GM21737 (cell line): Measurements from ENCODE around the gene NIT1.
A peak's percentile ranks its signal among the peaks of the same experiment; 100 is the strongest.
"Not testable (repeated sequence)": the region's sequence is repeated elsewhere in the genome, so short reads cannot be mapped to it uniquely, and the experiment has no call there.

Experiments used
- ATAC-seq: cut with Tn5 transposase; IDR thresholded peaks from one replicate; pipeline ENCODE4 v1.9.1; 2021; ENCODE audit warnings: mild to moderate bottlenecking, moderate library complexity; ENCODE audit not compliant: unreplicated experiment

NIT1 gene

DNA sequence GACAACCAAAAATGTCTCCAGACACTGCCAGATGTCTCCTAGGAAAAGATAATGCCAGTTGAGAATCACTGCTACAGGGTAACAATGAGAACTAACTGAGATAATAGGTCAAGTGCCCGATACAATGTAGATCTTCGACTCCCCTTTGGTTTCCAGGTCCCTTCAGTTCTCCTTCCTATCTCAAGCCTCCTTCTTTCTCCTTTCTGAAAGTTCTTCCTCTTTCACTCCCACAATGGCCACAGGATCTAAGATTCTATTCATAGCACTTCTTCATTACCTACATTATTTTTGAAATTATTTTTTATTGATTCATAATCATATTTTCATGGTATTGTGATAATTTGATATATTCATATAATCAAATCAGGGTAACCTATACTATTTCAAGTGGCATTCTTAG, 6.4 kb upstream of the NIT1 start:
- ATAC-seq = no peak

- no peak for ATAC-seq
These were observed 4.0 kb upstream of the NIT1 start for GRCh38 chr1:161113915-161114314.

DNA sequence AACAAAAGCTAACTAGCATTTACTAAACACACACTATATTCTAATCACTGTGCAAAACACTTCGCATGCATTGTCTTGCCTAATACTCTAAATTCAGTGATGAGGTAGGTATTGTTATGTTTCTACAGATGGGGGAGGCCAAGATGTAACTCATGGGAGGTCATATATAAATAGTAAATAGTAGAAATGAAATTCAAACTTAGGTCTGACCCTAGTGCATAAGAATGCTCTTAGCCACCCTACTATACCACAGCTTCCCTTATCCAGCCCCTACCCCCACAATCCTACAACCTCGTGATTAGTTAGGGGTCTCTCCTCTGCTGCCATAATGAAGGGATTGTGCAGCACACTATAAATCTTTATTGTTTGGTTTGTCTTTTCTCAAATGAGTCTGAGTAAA, 3.3 kb upstream of the NIT1 start:
- ATAC-seq = no peak

DNA sequence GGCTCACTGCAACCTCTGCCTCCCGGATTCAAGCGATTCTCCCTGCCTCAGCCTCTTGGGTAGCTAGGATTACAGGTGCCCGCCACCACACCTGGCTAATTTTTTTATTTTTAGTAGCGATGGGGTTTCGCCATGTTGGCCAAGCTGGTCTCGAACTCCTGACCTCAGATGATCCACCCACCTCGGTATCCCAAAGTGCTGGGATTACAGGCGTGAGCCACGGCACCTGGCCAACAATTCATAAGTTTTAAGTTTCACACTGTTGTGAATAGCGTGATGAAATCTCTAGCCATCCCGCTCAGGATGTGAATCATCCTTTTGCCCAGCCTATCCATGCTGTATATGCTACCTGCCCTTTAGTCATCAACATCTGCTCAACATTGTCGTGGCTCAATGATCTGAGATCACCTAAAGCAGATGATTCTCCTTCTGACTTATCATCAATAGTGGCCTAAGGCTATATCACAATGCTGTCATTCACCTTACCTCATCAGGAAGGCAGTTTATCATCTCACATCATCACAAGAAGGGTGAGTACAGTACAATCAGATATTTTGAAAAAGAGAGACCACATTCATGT, 2.7 kb upstream of the NIT1 start:
- no peak for ATAC-seq

DNA sequence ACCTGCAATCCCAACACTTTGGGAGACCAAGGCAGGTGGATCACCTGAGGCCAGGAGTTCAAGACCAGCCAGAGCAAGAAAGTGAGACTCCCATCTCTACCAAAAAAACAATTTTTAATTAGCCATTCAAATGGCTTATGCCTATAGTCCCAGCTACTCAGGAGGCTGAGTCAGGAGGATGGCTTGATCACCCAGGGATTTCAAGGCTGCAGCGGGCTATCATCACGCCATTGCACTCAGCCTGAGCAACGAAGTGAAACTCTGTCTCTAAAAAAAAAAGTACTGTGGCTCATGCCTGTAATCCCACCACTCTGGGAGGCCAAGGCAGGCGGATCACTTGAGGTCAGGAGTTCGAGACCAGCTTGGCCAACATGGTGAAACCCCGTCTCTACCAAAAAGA, 1.9 kb upstream of the NIT1 start:
- ATAC-seq = not testable (repeated sequence)

DNA sequence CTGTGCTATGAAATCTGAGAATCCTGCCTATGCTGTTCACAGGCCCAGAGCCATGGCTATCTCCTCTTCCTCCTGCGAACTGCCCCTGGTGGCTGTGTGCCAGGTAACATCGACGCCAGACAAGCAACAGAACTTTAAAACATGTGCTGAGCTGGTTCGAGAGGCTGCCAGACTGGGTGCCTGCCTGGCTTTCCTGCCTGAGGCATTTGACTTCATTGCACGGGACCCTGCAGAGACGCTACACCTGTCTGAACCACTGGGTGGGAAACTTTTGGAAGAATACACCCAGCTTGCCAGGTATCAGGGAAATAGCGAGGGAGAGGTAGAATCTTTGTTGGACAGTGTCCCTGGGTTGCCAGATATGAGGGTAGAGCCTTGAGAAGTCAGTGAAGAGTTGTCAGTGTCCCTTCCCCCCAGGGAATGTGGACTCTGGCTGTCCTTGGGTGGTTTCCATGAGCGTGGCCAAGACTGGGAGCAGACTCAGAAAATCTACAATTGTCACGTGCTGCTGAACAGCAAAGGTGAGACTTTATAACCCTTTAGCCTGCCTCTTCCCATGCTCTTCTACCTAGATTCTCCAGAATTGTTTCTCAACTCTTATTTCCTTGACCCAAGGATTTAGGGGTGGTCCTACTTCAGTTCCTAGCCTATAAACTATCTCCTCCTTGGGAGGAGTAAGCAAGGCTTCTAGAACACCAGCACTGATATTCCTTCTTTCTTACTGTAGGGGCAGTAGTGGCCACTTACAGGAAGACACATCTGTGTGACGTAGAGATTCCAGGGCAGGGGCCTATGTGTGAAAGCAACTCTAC, 1.4 kb downstream of the NIT1 start:
- peak; percentile 37 for ATAC-seq

GRCh38 chr1:161121042-161121650, 3.2 kb downstream of the NIT1 start:
- no peak for ATAC-seq

GRCh38 chr1:161121834-161122233, 3.9 kb downstream of the NIT1 start:
- ATAC-seq = no peak

GRCh38 chr1:161122967-161123366, 5.1 kb downstream of the NIT1 start:
- no peak for ATAC-seq

GRCh38 chr1:161127649-161128048, 9.7 kb downstream of the NIT1 start:
- no peak for ATAC-seq

DNA sequence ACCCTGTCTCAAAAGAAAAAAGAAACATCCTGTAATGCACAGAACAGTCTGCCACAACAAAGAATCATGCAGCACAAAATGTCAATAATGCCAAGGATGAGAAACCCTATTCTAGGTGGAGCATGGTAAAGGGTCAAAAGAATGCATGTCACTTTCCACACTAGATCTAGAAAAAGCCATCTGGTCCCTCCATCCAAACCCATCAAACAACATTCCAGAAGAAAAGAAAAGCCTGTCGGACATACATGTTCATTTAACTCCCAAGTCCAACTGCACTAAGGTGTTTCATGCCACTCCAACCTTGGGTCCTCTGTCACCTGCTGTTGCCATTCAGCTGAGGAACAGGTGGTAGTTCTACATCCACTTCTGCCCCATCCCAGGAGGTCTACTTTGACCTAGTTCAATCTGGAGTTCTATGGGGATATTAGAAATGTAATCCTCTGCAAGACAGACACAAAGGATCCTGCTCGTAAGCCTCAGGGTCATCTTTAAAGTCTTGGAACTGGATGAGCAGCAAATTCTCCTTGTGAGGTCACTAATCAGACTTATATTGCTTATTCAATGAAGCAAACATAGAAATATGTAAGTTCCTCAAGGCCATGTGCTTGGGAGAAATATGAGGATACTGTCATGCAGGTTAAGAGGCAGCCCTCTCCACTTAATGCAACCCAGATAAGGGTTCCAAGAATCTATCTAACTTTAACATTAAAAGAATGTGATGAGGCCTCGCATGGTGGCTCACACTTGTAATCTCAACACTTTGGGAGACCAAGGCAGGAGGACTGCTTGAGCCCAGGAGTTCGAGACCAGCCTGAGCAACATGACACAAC, 10.9 kb downstream of the NIT1 start:
- no peak for ATAC-seq

GRCh38 chr1:161130266-161130665, 12.4 kb downstream of the NIT1 start:
- ATAC-seq = no peak

DNA sequence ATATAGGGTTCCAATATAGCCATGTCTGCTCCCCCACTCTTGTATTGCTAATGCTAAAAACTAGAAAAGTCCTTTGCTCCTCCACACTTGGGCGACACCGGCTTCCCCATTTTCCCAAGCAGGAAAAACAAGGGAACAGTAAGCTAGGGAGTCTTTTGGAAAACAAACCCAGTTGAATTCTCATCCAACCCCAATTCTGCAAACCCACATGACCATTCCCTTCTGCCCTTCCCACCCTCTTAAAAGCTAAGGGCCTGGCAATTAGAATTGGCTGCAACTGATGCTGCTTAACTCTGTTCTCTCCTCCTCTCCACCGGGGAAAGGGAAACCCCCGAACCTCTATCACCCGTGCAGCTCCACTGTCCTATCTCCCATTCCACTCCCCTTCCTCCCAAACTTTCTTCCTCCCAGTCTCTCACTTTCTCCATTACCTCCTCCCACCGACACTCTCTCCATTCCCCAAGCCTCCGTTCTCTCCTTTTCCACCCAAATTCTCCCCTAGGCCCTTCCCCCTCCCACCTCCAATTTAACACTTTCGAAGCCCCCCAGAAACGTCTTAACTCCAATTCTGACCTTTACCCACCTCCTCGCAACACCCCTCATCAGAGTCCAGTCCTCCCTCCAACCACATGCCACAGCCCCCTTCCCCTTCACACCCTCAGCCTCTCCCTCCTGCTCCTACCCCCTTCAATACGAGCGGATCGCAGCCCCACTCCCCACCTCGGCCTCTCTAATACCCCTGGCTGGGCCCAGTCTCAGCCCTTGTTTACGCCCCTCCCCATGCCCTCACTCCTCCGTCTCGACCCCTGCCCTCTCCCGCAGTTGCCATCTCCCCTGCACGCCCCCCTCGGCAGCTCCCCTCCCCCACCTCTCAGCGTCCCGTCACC, 13.9 kb downstream of the NIT1 start:
- ATAC-seq = no peak

DNA sequence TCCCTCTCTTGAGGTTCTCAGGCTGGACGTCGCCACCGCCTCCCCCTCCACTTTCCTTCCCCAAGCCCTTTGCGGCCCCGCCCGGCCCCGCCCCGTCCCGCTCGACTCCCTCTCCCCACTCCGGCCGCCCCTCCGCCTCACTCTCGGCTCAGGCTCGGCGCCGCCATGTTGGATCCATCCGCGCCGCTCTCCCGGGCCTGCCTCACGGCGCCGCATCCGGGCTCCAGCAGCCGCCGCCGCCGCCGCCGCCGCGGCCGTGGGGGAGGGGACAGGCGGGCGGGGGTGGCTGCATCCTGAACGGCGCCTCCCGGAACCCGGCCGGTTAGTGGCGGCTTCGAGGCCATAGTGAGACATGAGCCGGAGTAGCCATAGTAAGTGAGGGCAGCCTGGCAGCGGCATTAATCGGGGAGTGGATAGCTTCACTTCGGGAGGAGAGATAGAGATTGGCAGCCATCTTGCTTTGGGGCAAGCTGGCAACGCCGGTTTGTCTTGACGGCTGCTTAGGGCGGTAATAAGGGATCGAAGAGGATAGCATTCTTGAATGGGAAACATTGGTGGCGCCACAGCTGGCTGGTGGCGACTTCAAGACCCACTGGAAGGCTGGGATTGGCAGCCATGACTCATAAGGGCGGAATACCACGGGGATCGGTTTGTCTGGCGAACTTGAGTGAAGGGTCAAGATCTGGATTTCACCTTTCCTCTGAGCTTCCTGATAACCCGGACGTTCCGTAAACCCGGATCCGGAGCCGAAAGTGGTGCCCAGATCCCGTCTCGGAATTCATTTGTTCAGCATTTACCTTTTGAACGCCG, 14.7 kb downstream of the NIT1 start, which contains the start of gene DEDD:
Gene DEDD (minus strand): TSS at position 258 of the 810 bp plus-strand sequence. CDS start 8,205 bp downstream, outside the sequence.
- peak; percentile 90 for ATAC-seq

DNA sequence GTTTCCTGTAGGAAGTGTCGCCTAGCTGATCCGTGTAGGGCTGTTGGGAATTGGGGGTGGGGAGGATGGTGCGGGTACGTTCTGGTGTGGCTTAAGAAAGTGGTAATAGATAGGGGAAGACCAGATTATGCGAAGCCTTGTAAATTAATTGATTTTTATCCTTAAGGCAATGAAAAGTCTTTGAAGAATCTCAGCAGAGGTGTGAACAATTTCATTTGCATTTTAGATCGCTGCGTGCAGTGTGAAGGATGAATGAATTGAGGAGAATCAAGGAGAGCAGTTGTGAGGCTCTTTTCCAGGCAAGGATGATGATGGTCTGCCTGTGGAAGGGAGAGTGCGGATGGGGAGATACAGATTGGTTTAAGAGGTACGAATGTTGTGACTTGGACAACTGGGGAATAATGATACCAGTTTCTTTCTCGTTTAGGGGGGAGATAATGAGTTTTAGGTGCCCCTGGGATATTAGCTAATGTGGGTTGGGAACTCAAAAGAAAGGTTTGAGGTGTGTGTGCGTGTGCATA, 15.4 kb downstream of the NIT1 start:
- peak; percentile 24 for ATAC-seq

DNA sequence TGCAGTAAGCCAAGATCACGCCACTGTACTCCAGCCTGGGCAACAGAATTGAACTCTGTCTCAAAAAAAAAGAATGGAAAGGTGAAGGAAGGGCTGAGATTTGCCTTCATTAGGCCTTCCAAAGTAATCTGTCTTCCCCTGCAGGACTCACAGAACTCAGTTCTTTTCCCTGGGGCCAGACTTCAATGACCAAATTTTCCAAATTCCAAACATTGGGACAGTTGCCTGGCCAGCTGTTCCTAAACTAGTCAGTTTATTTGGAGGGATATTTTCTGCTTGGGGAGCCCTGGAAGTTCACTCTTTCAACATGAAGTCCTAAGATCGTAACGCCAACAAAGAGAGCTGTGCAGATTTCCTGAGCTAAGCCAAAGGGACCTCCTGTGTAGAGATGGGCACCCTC, 20.0 kb downstream of the NIT1 start:
- ATAC-seq = no peak

GRCh38 chr1:161138431-161138830, 20.5 kb downstream of the NIT1 start:
- no peak for ATAC-seq

- ATAC-seq = no peak
These were observed 21.9 kb downstream of the NIT1 start for GRCh38 chr1:161139766-161140165.

DNA sequence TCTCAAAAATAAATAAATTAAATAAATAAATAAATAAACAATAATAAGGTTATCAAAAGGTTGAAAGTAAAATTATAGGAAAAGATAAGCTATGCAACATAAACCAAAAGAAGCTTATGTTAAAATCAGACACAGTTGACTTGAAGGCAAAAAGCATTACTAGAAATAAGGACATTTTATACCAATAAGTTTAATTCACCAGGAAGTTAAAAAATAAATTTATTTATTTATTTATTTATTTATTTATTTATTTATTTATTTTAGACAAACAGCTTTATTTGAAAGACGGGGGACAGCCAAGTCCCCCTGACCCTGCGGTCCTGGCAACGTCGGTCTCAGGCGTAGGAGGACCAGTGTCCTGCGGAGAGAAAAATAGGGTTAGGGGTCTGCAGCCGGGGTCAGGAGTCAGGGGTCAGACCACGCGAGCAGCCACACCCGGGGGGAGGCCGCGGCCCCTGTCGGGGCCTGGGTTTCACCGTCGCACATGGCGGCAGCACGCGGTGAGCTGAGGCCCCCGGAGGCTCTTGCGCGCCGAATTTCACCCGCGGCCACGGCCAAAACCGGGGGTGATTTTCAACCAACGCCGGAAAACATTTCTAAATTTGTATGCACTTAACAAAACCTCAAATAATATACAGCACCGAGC, 23.0 kb downstream of the NIT1 start:
- no peak for ATAC-seq
